Trophoblast cell (in vitro differentiated cells and primary cell): ENCODE measurements around the gene CHMP6.

Experiments
- DNase-seq, 2 donors: peaks; one replicate each; pipeline ENCODE4 v3.0.0-alpha.2; 2016
- H2AFZ ChIP-seq: 2 replicates; pipeline ENCODE4 v1.6.1; 2013; ENCODE audit warnings: low read length, moderate library complexity, mild to moderate bottlenecking; ENCODE audit not compliant: insufficient read depth, poor library complexity
- H2AK5ac ChIP-seq: 2 replicates; pipeline ENCODE4 v1.6.1; 2013; ENCODE audit warnings: mild to moderate bottlenecking, low read length
- H2BK120ac ChIP-seq: 2 replicates; pipeline ENCODE4 v1.6.1; 2013; ENCODE audit warnings: low read length, mild to moderate bottlenecking, moderate library complexity; ENCODE audit not compliant: insufficient read depth, poor library complexity
- H2BK12ac ChIP-seq: 2 replicates; pipeline ENCODE4 v1.6.1; 2013; ENCODE audit warnings: mild to moderate bottlenecking, low read length, moderate library complexity
- H2BK5ac ChIP-seq: 2 replicates; pipeline ENCODE4 v1.6.1; 2013; ENCODE audit warnings: low read length, low read depth, moderate library complexity, mild to moderate bottlenecking; ENCODE audit not compliant: poor library complexity
- H3K14ac ChIP-seq: 2 replicates; pipeline ENCODE4 v1.6.1; 2013; ENCODE audit warnings: mild to moderate bottlenecking, low read length
- H3K18ac ChIP-seq: 2 replicates; pipeline ENCODE4 v1.6.1; 2013; ENCODE audit warnings: mild to moderate bottlenecking, low read length
- H3K23ac ChIP-seq: 2 replicates; pipeline ENCODE4 v1.6.1; 2013; ENCODE audit warnings: low read length
- H3K27ac ChIP-seq: 2 replicates; pipeline ENCODE4 v1.5.1; 2013; ENCODE audit warnings: low read depth, mild to moderate bottlenecking, inconsistent platforms, low read length, moderate library complexity
- H3K27me3 ChIP-seq: 2 replicates; pipeline ENCODE4 v1.6.1; 2013; ENCODE audit warnings: inconsistent platforms, mild to moderate bottlenecking, low read length, moderate library complexity; ENCODE audit not compliant: insufficient read depth
- H3K36me3 ChIP-seq, 2 experiments: 1 replicate in 1 of 2; 2 replicates in 1 of 2; pipeline ENCODE4 v1.6.1; 2013; ENCODE audit warnings: low read length in 2 of 2, mild to moderate bottlenecking in 2 of 2, moderate library complexity in 1 of 2; ENCODE audit not compliant: insufficient read depth in 2 of 2, control insufficient read depth in 1 of 2
- H3K4ac ChIP-seq: 2 replicates; pipeline ENCODE4 v1.6.1; 2013; ENCODE audit warnings: low read depth, mild to moderate bottlenecking, low read length, moderate library complexity
- H3K4me1 ChIP-seq, 2 experiments: 1 replicate in 1 of 2; 2 replicates in 1 of 2; pipeline ENCODE4 v1.6.1; 2013; ENCODE audit warnings: low read length in 2 of 2, mild to moderate bottlenecking in 2 of 2, moderate library complexity in 1 of 2; ENCODE audit not compliant: insufficient read depth in 2 of 2, control insufficient read depth in 1 of 2
- H3K4me2 ChIP-seq: 2 replicates; pipeline ENCODE4 v1.6.1; 2013; ENCODE audit warnings: inconsistent platforms, mild to moderate bottlenecking, low read length, moderate library complexity
- H3K4me3 ChIP-seq: 2 replicates; pipeline ENCODE4 v1.5.1; 2013; ENCODE audit warnings: mild to moderate bottlenecking, low read depth, low read length, inconsistent platforms
- H3K79me1 ChIP-seq: one replicate; pipeline ENCODE4 v1.6.1; 2013; ENCODE audit warnings: low read length
- H3K79me2 ChIP-seq: 2 replicates; pipeline ENCODE4 v1.6.1; 2013; ENCODE audit warnings: low read length, mild to moderate bottlenecking; ENCODE audit not compliant: control insufficient read depth, insufficient read depth, poor library complexity
- H3K9ac ChIP-seq: 2 replicates; pipeline ENCODE4 v1.6.1; 2013; ENCODE audit warnings: mild to moderate bottlenecking, low read length
- H3K9me3 ChIP-seq: 2 replicates; pipeline ENCODE4 v1.6.1; 2013; ENCODE audit warnings: low read depth, mild to moderate bottlenecking, control low read depth, inconsistent platforms, low read length; ENCODE audit not compliant: insufficient read depth
- H4K12ac ChIP-seq: 2 replicates; pipeline ENCODE4 v1.6.1; 2013; ENCODE audit warnings: low read depth, mild to moderate bottlenecking, low read length, moderate library complexity
- H4K8ac ChIP-seq: 2 replicates; pipeline ENCODE4 v1.6.1; 2013; ENCODE audit warnings: low read depth, mild to moderate bottlenecking, low read length, moderate library complexity
- H4K91ac ChIP-seq: one replicate; pipeline ENCODE4 v1.6.1; 2013; ENCODE audit warnings: low read depth, mild to moderate bottlenecking, low read length, moderate library complexity
- WGBS: extraction: QIAGEN DNeasy Blood & Tissue Kit; methylation state at CpG from one replicate; pipeline ENCODE4 v1.1.7; 2013; ENCODE audit warnings: missing lambda C conversion rate; ENCODE audit not compliant: insufficient read length, insufficient coverage; ENCODE audit errors: extremely low coverage; 5-methylcytosine and 5-hydroxymethylcytosine counted together

The CHMP6 gene

GRCh38 chr17:80970044-80970761, 21.4 kb upstream of the CHMP6 start:
- H3K36me3 ChIP-seq: no peaks in the 10 kb centered on the region
- H3K79me1 ChIP-seq: no peaks in the 10 kb centered on the region
- H2BK5ac ChIP-seq: no peak overlapping the region
- no peak overlapping the region for H3K4me3 ChIP-seq
- DNase-seq: peak in 1 of 2 donors; percentile 37
- no CpG with 5 or more reads among the region's 20 CpGs for WGBS
- no peak overlapping the region for H3K14ac ChIP-seq
- no peak overlapping the region for H4K8ac ChIP-seq
- no peaks in the 10 kb centered on the region for H3K27me3 ChIP-seq
- no peak overlapping the region for H3K18ac ChIP-seq
- H4K12ac ChIP-seq: no peak overlapping the region
- no peaks in the 10 kb centered on the region for H3K4me1 ChIP-seq
- no peak overlapping the region for H3K9ac ChIP-seq
- no peak overlapping the region for H2BK12ac ChIP-seq
- no peak overlapping the region for H3K4me2 ChIP-seq
- H3K4ac ChIP-seq: no peak overlapping the region
- H3K23ac ChIP-seq: no peak overlapping the region
- no peak overlapping the region for H2AFZ ChIP-seq
- H3K9me3 ChIP-seq: peaks cover 2% of the 10 kb centered on the region
- no peaks in the 10 kb centered on the region for H3K79me2 ChIP-seq
- no peak overlapping the region for H4K91ac ChIP-seq
- no peak overlapping the region for H2BK120ac ChIP-seq
- no peak overlapping the region for H3K27ac ChIP-seq
- H2AK5ac ChIP-seq: no peak overlapping the region

GRCh38 chr17:80970762-80971703, 20.6 kb upstream of the CHMP6 start:
- H3K18ac ChIP-seq: no peak overlapping the region
- no peak overlapping the region for H4K91ac ChIP-seq
- WGBS: no CpG with 5 or more reads among the region's 26 CpGs
- H2AK5ac ChIP-seq: no peak overlapping the region
- no peak overlapping the region for H3K4me2 ChIP-seq
- no peak overlapping the region for H3K27ac ChIP-seq
- no peak overlapping the region for H2BK120ac ChIP-seq
- no peak overlapping the region for H4K8ac ChIP-seq
- H3K23ac ChIP-seq: no peak overlapping the region
- H3K27me3 ChIP-seq: no peaks in the 10 kb centered on the region
- H3K9ac ChIP-seq: no peak overlapping the region
- no peaks in the 10 kb centered on the region for H3K4me1 ChIP-seq
- H3K4me3 ChIP-seq: no peak overlapping the region
- peaks cover 2% of the 10 kb centered on the region for H3K9me3 ChIP-seq
- H3K14ac ChIP-seq: no peak overlapping the region
- H3K79me2 ChIP-seq: no peaks in the 10 kb centered on the region
- H2AFZ ChIP-seq: no peak overlapping the region
- no peak overlapping the region for H4K12ac ChIP-seq
- DNase-seq: no peak
- no peak overlapping the region for H2BK5ac ChIP-seq
- no peak overlapping the region for H2BK12ac ChIP-seq
- H3K79me1 ChIP-seq: no peaks in the 10 kb centered on the region
- H3K4ac ChIP-seq: no peak overlapping the region
- no peaks in the 10 kb centered on the region for H3K36me3 ChIP-seq

- no peak overlapping the region for H2AK5ac ChIP-seq
These were observed 19.8 kb upstream of the CHMP6 start for GRCh38 chr17:80971704-80972304.

GRCh38 chr17:80976701-80977100, 14.9 kb upstream of the CHMP6 start:
- Histone ChIP-seq H2BK5ac (no peak overlapping the region), H3K18ac (no peak overlapping the region), H2AFZ (no peak overlapping the region), H3K27ac (no peak overlapping the region), H3K27me3 (no peaks in the 10 kb centered on the region), H2BK120ac (no peak overlapping the region), H3K14ac (no peak overlapping the region), H3K9me3 (no peaks in the 10 kb centered on the region), H3K4me1 (no peaks in the 10 kb centered on the region), H3K9ac (no peak overlapping the region), H3K79me2 (no peaks in the 10 kb centered on the region), H3K4me2 (no peak overlapping the region), H3K4ac (no peak overlapping the region), H3K23ac (no peak overlapping the region), H4K8ac (no peak overlapping the region), H3K4me3 (no peak overlapping the region), H2AK5ac (no peak overlapping the region), H4K12ac (no peak overlapping the region), H3K36me3 (no peaks in the 10 kb centered on the region), H3K79me1 (no peaks in the 10 kb centered on the region), H2BK12ac (no peak overlapping the region), H4K91ac (no peak overlapping the region)
- DNase-seq: no peak
- WGBS: no CpG with 5 or more reads among the region's 3 CpGs

More at GRCh38 chr17:80971704-80972304, 19.8 kb upstream of the CHMP6 start:
- Histone ChIP-seq H3K23ac (no peak overlapping the region), H4K91ac (no peak overlapping the region), H2BK5ac (no peak overlapping the region), H3K79me1 (no peaks in the 10 kb centered on the region), H3K14ac (no peak overlapping the region), H4K8ac (no peak overlapping the region), H3K27me3 (no peaks in the 10 kb centered on the region), H3K4me3 (no peak overlapping the region), H3K4me1 (no peaks in the 10 kb centered on the region), H3K9ac (no peak overlapping the region), H2AFZ (no peak overlapping the region), H3K4ac (no peak overlapping the region), H3K9me3 (no peaks in the 10 kb centered on the region), H4K12ac (no peak overlapping the region), H3K79me2 (no peaks in the 10 kb centered on the region), H2BK120ac (no peak overlapping the region), H3K4me2 (no peak overlapping the region), H2BK12ac (no peak overlapping the region), H3K18ac (no peak overlapping the region), H3K36me3 (no peaks in the 10 kb centered on the region), H3K27ac (no peak overlapping the region)
- no peak for DNase-seq
- WGBS: no CpG with 5 or more reads among the region's 13 CpGs
